ENCODE data around the gene TMEM80.

TMEM80 gene

DNA sequence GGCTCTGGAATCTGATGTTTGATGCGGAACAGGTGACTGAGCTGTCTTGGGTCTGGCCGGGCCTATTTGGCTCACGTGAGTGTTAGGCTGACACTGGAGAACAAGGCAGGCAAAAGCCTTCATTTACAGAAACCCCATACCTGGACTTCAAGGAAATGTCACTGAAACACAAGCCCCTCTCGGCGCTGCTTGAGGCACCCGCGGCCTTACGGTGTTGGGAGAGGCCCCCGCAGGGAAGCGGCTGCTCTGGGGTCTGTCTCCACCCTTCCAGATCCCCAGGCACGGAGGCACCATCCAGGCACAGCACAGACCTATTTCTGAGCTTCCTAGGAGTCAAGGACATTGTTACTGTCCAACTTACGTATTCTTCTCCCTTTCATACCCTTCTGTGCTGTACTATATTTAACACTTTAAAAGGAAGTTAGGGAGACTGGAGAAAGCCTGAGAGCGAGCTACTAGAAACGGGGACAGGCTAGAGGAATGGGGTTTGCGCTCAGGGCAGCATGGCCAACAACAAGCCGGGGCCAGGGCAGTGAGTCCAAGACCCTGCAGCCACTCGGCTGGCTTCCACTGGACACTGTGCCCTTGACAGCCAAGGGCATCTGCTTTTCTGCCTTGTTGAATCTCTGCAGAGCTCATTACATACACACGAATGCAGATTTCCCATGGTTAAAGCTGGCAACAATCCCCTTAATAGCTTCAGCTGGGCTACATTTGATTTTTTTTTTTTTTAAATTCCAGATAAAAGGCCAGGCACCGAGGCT, 34.8 kb upstream of the TMEM80 start:
- H3K36me3 ChIP-seq (ENCODE audit: control insufficient read depth in 2 of 2, insufficient read depth in 1 of 2, low read length in 2 of 2) = peaks cover 8 to 93% of the 10 kb centered on the region in 2 experiments; a peak in 2 of 3 replicates
- H3K27ac ChIP-seq (ENCODE audit: extremely low read depth, low read depth, low read length) = no peak overlapping the region
- no peaks in the 10 kb centered on the region for H3K9me3 ChIP-seq (ENCODE audit: control insufficient read depth, insufficient read depth, low read depth, low read length)
- no peak overlapping the region for H3K4me3 ChIP-seq (ENCODE audit: low read depth, low read length)
- CTCF ChIA-PET = interaction anchor here (0.6 to 1.6 kb wide), 4 partner anchors 34 to 255 kb away, joined by 3 to 4 read pairs (median 3); partner anchors contain the start of genes DEAF1 and TMEM80
- TF ChIP-seq ZNF600 (tag by site-specific recombination; IDR thresholded peaks at IDR 0.05) (0 out of 2 replicates have a peak, but pooled peaks have one; percentile 13), YY2 (tag by site-specific recombination; IDR thresholded peaks at IDR 0.05) (no peak)
- no peaks in the 10 kb centered on the region for H3K4me1 ChIP-seq (ENCODE audit: control insufficient read depth, insufficient read depth, low read length)
- POLR2A ChIA-PET = no interaction called here

DNA sequence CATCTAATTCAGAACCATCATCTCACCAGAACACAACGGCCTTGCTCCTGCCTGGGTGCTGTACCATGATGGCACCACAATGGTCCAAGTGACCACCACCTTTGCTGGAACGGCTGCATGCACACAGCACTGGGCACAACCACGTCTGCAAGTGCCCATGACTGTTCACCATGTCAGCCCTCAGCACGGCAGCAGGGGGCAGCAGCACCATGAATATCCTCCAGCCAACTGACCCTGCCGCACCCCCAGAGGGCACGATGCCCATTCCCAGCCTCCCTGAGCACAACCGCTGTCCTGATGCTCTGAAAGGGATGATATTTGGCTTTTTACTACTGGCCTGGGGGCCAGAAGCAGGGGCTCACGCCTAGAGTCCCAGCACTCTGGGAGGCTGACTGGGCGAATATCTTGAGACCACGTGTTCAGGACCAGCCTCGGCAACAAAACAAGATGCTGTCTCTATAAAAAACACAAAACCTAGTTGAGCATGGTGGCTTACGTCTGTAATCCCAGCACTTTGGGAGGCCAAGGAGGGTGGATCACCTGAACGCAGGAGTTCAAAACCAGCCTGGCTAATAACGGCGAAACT, 32.8 kb upstream of the TMEM80 start:
- no peaks in the 10 kb centered on the region for H3K9me3 ChIP-seq (ENCODE audit: control insufficient read depth, insufficient read depth, low read depth, low read length)
- H3K4me1 ChIP-seq (ENCODE audit: control insufficient read depth, insufficient read depth, low read length) = no peaks in the 10 kb centered on the region
- H3K4me3 ChIP-seq (ENCODE audit: low read depth, low read length) = no peak overlapping the region
- TF ChIP-seq, protein P1, sequence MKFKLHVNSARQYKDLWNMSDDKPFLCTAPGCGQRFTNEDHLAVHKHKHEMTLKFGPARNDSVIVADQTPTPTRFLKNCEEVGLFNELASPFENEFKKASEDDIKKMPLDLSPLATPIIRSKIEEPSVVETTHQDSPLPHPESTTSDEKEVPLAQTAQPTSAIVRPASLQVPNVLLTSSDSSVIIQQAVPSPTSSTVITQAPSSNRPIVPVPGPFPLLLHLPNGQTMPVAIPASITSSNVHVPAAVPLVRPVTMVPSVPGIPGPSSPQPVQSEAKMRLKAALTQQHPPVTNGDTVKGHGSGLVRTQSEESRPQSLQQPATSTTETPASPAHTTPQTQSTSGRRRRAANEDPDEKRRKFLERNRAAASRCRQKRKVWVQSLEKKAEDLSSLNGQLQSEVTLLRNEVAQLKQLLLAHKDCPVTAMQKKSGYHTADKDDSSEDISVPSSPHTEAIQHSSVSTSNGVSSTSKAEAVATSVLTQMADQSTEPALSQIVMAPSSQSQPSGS (tag by site-specific recombination; IDR thresholded peaks at IDR 0.05; ENCODE audit: low read depth) = no peak
- TF ChIP-seq ZNF654 (tag by site-specific recombination; IDR thresholded peaks at IDR 0.05; ENCODE audit: low read depth) = peak; percentile 34
- TF ChIP-seq, protein P2, sequence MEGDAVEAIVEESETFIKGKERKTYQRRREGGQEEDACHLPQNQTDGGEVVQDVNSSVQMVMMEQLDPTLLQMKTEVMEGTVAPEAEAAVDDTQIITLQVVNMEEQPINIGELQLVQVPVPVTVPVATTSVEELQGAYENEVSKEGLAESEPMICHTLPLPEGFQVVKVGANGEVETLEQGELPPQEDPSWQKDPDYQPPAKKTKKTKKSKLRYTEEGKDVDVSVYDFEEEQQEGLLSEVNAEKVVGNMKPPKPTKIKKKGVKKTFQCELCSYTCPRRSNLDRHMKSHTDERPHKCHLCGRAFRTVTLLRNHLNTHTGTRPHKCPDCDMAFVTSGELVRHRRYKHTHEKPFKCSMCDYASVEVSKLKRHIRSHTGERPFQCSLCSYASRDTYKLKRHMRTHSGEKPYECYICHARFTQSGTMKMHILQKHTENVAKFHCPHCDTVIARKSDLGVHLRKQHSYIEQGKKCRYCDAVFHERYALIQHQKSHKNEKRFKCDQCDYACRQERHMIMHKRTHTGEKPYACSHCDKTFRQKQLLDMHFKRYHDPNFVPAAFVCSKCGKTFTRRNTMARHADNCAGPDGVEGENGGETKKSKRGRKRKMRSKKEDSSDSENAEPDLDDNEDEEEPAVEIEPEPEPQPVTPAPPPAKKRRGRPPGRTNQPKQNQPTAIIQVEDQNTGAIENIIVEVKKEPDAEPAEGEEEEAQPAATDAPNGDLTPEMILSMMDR (tag by site-specific recombination; IDR thresholded peaks at IDR 0.05) = peak; percentile 55; the same call in 1 of the 2 replicates
- peaks cover 8 to 90% of the 10 kb centered on the region in 2 experiments; a peak in 2 of 3 replicates for H3K36me3 ChIP-seq (ENCODE audit: control insufficient read depth in 2 of 2, insufficient read depth in 1 of 2, low read length in 2 of 2)
- ChIA-PET CTCF (interaction anchor here (0.6 to 1.6 kb wide), 5 partner anchors 12 to 96 kb away, joined by 3 to 4 read pairs (median 3); partner anchors contain the start of genes DEAF1 and TMEM80), POLR2A (no interaction called here)
- H3K27ac ChIP-seq (ENCODE audit: extremely low read depth, low read depth, low read length) = no peak overlapping the region

DNA sequence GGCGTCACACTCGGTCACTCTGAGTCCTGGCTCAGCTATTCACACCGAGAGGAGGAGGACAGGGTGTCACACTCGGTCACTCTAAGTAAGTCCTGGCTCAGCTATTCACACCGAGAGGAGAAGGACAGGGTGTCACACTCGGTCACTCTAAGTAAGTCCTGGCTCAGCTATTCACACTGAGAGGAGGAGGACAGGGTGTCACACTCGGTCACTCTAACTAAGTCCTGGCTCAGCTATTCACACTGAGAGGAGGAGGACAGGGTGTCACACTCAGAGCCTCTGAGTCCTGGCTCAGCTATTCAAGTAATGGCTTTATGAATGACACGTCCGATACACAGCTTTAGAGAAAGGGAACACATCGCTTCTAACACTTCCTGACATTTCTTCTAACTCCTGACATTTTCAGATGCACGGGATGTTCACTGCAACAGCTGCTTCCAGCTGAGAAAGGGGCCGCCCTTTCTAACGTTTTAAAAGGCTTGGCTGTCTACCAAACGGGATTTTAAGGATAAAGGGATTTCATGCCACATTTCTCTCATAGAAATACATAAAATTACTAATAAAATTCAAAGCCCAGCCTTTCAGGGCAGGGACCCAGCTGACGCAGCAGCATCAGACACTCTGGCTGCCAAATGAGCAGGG, 30.4 kb upstream of the TMEM80 start:
- H3K36me3 ChIP-seq (ENCODE audit: control insufficient read depth in 2 of 2, insufficient read depth in 1 of 2, low read length in 2 of 2) = peaks cover 4 to 85% of the 10 kb centered on the region in 2 experiments; a peak in 2 of 3 replicates
- no peak overlapping the region for H3K4me3 ChIP-seq (ENCODE audit: low read depth, low read length)
- no peaks in the 10 kb centered on the region for H3K4me1 ChIP-seq (ENCODE audit: control insufficient read depth, insufficient read depth, low read length)
- TF ChIP-seq, protein P3, sequence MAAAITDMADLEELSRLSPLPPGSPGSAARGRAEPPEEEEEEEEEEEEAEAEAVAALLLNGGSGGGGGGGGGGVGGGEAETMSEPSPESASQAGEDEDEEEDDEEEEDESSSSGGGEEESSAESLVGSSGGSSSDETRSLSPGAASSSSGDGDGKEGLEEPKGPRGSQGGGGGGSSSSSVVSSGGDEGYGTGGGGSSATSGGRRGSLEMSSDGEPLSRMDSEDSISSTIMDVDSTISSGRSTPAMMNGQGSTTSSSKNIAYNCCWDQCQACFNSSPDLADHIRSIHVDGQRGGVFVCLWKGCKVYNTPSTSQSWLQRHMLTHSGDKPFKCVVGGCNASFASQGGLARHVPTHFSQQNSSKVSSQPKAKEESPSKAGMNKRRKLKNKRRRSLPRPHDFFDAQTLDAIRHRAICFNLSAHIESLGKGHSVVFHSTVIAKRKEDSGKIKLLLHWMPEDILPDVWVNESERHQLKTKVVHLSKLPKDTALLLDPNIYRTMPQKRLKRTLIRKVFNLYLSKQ (tag by site-specific recombination; IDR thresholded peaks at IDR 0.05; ENCODE audit: borderline replicate concordance) = no peak
- TF ChIP-seq, protein P4, sequence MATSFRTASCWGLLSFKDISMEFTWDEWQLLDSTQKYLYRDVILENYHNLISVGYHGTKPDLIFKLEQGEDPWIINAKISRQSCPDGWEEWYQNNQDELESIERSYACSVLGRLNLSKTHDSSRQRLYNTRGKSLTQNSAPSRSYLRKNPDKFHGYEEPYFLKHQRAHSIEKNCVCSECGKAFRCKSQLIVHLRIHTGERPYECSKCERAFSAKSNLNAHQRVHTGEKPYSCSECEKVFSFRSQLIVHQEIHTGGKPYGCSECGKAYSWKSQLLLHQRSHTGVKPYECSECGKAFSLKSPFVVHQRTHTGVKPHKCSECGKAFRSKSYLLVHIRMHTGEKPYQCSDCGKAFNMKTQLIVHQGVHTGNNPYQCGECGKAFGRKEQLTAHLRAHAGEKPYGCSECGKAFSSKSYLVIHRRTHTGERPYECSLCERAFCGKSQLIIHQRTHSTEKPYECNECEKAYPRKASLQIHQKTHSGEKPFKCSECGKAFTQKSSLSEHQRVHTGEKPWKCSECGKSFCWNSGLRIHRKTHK (tag by site-specific recombination; IDR thresholded peaks at IDR 0.05) = no peak
- TF ChIP-seq, protein P5, sequence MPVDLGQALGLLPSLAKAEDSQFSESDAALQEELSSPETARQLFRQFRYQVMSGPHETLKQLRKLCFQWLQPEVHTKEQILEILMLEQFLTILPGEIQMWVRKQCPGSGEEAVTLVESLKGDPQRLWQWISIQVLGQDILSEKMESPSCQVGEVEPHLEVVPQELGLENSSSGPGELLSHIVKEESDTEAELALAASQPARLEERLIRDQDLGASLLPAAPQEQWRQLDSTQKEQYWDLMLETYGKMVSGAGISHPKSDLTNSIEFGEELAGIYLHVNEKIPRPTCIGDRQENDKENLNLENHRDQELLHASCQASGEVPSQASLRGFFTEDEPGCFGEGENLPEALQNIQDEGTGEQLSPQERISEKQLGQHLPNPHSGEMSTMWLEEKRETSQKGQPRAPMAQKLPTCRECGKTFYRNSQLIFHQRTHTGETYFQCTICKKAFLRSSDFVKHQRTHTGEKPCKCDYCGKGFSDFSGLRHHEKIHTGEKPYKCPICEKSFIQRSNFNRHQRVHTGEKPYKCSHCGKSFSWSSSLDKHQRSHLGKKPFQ (tag by site-specific recombination; IDR thresholded peaks at IDR 0.05) = peak; percentile 82
- TF ChIP-seq, protein P6, sequence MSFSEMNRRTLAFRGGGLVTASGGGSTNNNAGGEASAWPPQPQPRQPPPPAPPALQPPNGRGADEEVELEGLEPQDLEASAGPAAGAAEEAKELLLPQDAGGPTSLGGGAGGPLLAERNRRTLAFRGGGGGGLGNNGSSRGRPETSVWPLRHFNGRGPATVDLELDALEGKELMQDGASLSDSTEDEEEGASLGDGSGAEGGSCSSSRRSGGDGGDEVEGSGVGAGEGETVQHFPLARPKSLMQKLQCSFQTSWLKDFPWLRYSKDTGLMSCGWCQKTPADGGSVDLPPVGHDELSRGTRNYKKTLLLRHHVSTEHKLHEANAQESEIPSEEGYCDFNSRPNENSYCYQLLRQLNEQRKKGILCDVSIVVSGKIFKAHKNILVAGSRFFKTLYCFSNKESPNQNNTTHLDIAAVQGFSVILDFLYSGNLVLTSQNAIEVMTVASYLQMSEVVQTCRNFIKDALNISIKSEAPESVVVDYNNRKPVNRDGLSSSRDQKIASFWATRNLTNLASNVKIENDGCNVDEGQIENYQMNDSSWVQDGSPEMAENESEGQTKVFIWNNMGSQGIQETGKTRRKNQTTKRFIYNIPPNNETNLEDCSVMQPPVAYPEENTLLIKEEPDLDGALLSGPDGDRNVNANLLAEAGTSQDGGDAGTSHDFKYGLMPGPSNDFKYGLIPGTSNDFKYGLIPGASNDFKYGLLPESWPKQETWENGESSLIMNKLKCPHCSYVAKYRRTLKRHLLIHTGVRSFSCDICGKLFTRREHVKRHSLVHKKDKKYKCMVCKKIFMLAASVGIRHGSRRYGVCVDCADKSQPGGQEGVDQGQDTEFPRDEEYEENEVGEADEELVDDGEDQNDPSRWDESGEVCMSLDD (tag by site-specific recombination; IDR thresholded peaks at IDR 0.05) = no peak
- ChIA-PET CTCF (no interaction called here), POLR2A (interaction anchor here (0.6 kb wide), 2 partner anchors 15 to 149 kb away, joined by 3 read pairs; no protein-coding TSS in a partner anchor)
- H3K27ac ChIP-seq (ENCODE audit: extremely low read depth, low read depth, low read length) = no peak overlapping the region
- no peaks in the 10 kb centered on the region for H3K9me3 ChIP-seq (ENCODE audit: control insufficient read depth, insufficient read depth, low read depth, low read length)
